Body of pancreas (tissue), 4 donors: ENCODE results near the gene GDPGP1.

Experiments used
- CTCF ChIP-seq, 7 experiments: fragments of 450-650 bp in 4 of 7; fragments of 200-600 bp in 3 of 7; sonication (generic) in 3 of 7; IDR thresholded peaks; one replicate each; pipeline ENCODE4 v1.5.1; 2016 to 2019; ENCODE audit warnings: antibody characterized with exemption in 7 of 7
- POLR2A ChIP-seq, 3 donors: fragments of 450-650 bp; IDR thresholded peaks; one replicate each; pipeline ENCODE4 v1.6.1; 2016; ENCODE audit warnings: antibody characterized with exemption in 3 of 3, mild to moderate bottlenecking in 2 of 3

- TF ChIP-seq CTCF (IDR thresholded peaks at IDR 0.05) (no peak), POLR2A (IDR thresholded peaks at IDR 0.05) (no peak)
Observed at GRCh38 chr15:90210593-90210992, 23.4 kb upstream of the GDPGP1 start.
